Activated effector memory CD4-positive, alpha-beta T cell treated with Interleukin-2 at 50 U/mL for 16 hours (primary cell): ENCODE measurements around the gene PGLYRP4.
"Not testable (repeated sequence)": the region's sequence is repeated elsewhere in the genome, so short reads cannot be mapped to it uniquely, and the experiment has no call there.

Experiments used
- DNase-seq: peaks from one replicate; pipeline ENCODE4 v3.0.0-alpha.2; 2020

Gene PGLYRP4

GRCh38 chr1:153355445-153356071 lies 6.9 kb upstream of the PGLYRP4 start:
- DNase-seq, result no peak

- DNase-seq, result no peak
Measured at GRCh38 chr1:153354515-153355193, 6.0 kb upstream of the PGLYRP4 start.

- DNase-seq, result no peak
Measured at GRCh38 chr1:153353226-153353947, 4.7 kb upstream of the PGLYRP4 start.

GRCh38 chr1:153352523-153352922 lies 3.9 kb upstream of the PGLYRP4 start:
- DNase-seq, result peak; percentile 41

GRCh38 chr1:153350321-153350957 lies 1.8 kb upstream of the PGLYRP4 start:
- DNase-seq, result no peak

- DNase-seq, result no peak
Measured at GRCh38 chr1:153349363-153350320, 1.0 kb upstream of the PGLYRP4 start.

GRCh38 chr1:153347856-153348255 lies 785 bp downstream of the PGLYRP4 start:
- DNase-seq, result no peak

- DNase-seq, result not testable (repeated sequence)
Measured at GRCh38 chr1:153347049-153347448, 1.6 kb downstream of the PGLYRP4 start.

GRCh38 chr1:153346077-153346723 lies 2.4 kb downstream of the PGLYRP4 start:
- DNase-seq, result no peak

- DNase-seq, result no peak
Measured at GRCh38 chr1:153345187-153346076, 3.2 kb downstream of the PGLYRP4 start.

GRCh38 chr1:153344718-153345025 lies 4.0 kb downstream of the PGLYRP4 start:
- no peak for DNase-seq

GRCh38 chr1:153343811-153344717 lies 4.6 kb downstream of the PGLYRP4 start:
- DNase-seq, result no peak

- no peak for DNase-seq
Measured at GRCh38 chr1:153343040-153343681, 5.5 kb downstream of the PGLYRP4 start.

GRCh38 chr1:153342178-153342577 lies 6.5 kb downstream of the PGLYRP4 start:
- DNase-seq, result no peak

- DNase-seq, result no peak
Measured at GRCh38 chr1:153341431-153341934, 7.2 kb downstream of the PGLYRP4 start.

GRCh38 chr1:153340356-153340755 lies 8.3 kb downstream of the PGLYRP4 start:
- no peak for DNase-seq

- DNase-seq, result no peak
Measured at GRCh38 chr1:153339802-153340201, 8.8 kb downstream of the PGLYRP4 start.

- no peak for DNase-seq
Measured at GRCh38 chr1:153337980-153338853, 10.4 kb downstream of the PGLYRP4 start.
